Stomach (tissue), 4 donors: ENCODE results near the gene C1orf198.

ENCODE experiments used
- CTCF ChIP-seq, 7 experiments: fragments of 450-650 bp in 4 of 7; fragments of 200-600 bp in 3 of 7; sonication (generic) in 3 of 7; IDR thresholded peaks; one replicate each; pipeline ENCODE4 v1.5.1; 2016 to 2019; ENCODE audit warnings: antibody characterized with exemption in 7 of 7, control low read depth in 2 of 7, mild to moderate bottlenecking in 1 of 7
- EP300 ChIP-seq: sonication (generic); formaldehyde crosslinking; IDR thresholded peaks from one replicate; pipeline ENCODE4 v1.6.1; 2017; ENCODE audit warnings: antibody characterized with exemption
- POLR2A ChIP-seq, 4 donors: fragments of 450-650 bp; IDR thresholded peaks; one replicate each; pipeline ENCODE4 v1.6.1; 2016; ENCODE audit warnings: antibody characterized with exemption in 4 of 4, control low read depth in 2 of 4, mild to moderate bottlenecking in 1 of 4, moderate library complexity in 1 of 4
- POLR2AphosphoS5 ChIP-seq, 3 donors: sonication (generic); formaldehyde crosslinking; IDR thresholded peaks; one replicate each; pipeline ENCODE4 v1.6.1; 2016; ENCODE audit warnings: antibody characterized with exemption in 3 of 3

DNA sequence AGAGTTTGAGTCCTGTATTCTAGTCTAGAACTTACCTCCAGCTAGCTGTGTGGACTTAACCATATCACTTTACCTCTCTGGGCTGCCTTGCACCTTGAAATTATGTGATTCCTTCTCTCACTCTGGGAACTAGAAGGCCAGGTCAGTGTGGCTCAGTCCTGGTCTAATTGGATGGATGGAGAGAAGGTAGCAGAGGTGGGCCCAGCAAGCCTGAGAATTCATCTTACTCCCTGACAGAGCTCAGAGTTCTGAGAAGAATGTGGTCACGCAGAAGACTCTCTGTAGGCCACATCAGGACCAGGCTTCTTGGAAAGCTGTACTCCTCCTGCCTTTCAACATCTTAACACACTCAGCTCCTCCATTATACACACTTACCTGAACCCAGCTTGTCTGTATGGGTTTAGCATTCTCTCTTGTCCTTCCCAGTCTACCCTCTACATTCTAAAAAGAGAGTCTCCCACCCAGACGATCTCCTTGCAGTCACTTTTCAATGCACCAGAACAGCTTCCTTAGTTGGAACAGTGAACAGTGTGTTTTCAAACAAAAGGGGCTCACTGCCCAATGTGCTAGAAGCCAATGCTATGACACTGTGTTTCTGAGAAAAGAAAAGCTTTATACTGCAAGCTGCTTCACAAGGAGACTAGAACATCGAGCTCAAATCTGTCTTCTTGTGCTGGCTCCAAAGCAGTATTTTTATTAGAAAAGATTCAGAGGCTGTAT lies 60.6 kb downstream of the C1orf198 start:
- TF ChIP-seq CTCF (IDR thresholded peaks at IDR 0.05) (no peak), POLR2AphosphoS5 (IDR thresholded peaks at IDR 0.05) (no peak), POLR2A (IDR thresholded peaks at IDR 0.05) (no peak), EP300 (no peak)
